Left ventricle myocardium inferior (tissue), 1 donor: ENCODE measurements around the gene TMEM171. TPM values are rescaled to one million over a fixed set of nuclear protein-coding genes. Genes with fewer than 3 reads are reported as not detected.

Experiments used
- DNase-seq: peaks from one replicate; pipeline ENCODE4 v3.0.0-alpha.2; 2020
- H3K27ac ChIP-seq: fragments of 200-600 bp; replicated peaks from 2 replicates; pipeline ENCODE4 v1.8.0; 2021
- H3K27me3 ChIP-seq: fragments of 200-600 bp; 2 replicates; pipeline ENCODE4 v1.8.0; 2021; ENCODE audit warnings: low read depth
- H3K36me3 ChIP-seq: fragments of 200-600 bp; 2 replicates; pipeline ENCODE4 v1.8.0; 2021
- H3K4me1 ChIP-seq: fragments of 200-600 bp; 2 replicates; pipeline ENCODE4 v1.8.0; 2021
- H3K4me3 ChIP-seq: fragments of 200-600 bp; 2 replicates; pipeline ENCODE4 v1.8.0; 2021; ENCODE audit warnings: mild to moderate bottlenecking, moderate library complexity
- H3K9me3 ChIP-seq: fragments of 200-600 bp; replicated peaks from 2 replicates; pipeline ENCODE4 v1.8.0; 2021
- intact Hi-C: fragments of 100-400 bp; cut with micrococcal nuclease; formaldehyde crosslinking; loops from one replicate; pipeline ENCODE4 v1.11.0; 2022
- total RNA-seq: library from RNA; stranded (reverse); fragmentation: NEBNext Ultra II Directional; extraction: Animal tissue kit (Norgen Biotek cat#: 25700); gene quantifications from one replicate; pipeline ENCODE4 v1.2.1, GENCODE V29; 2021
- TF ChIP-seq, protein P1 (sequence below): fragments of 200-600 bp; IDR thresholded peaks from 2 replicates; pipeline ENCODE4 v1.8.0; 2021; ENCODE audit warnings: antibody characterized with exemption, mild to moderate bottlenecking, borderline replicate concordance
- donor health status: DM: no; HTN: yes; CAD: no; lungs with severe emphysema.

TMEM171 gene
- total RNA-seq, 1 donor from 2014 or later = not detected

DNA sequence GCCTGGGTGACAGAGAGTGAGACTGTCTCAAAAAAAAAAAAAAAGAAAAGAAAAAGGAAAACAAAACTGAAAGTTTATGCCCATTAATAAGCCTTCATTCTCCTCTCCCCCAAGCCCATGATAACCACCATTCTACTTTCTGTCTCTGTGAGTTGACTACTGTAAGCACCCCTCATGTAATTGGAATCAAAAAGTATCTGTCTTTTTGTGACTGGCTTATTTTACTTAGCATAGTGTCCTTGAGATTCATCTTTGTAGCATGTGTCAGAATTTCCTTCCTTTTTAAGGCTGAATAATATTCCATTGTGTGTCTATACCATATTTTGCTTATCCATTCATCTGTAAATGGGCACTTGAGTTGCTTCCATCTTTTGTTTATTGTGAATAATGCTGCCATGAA, 14.0 kb upstream of the TMEM171 start:
- DNase-seq = no peak
- Histone ChIP-seq H3K4me3 (no peak overlapping the region), H3K4me1 (no peaks in the 10 kb centered on the region), H3K27ac (no peak overlapping the region), H3K36me3 (no peaks in the 10 kb centered on the region), H3K9me3 (peaks cover 22% of the 10 kb centered on the region), H3K27me3 (no peaks in the 10 kb centered on the region)
- TF ChIP-seq, protein P1, sequence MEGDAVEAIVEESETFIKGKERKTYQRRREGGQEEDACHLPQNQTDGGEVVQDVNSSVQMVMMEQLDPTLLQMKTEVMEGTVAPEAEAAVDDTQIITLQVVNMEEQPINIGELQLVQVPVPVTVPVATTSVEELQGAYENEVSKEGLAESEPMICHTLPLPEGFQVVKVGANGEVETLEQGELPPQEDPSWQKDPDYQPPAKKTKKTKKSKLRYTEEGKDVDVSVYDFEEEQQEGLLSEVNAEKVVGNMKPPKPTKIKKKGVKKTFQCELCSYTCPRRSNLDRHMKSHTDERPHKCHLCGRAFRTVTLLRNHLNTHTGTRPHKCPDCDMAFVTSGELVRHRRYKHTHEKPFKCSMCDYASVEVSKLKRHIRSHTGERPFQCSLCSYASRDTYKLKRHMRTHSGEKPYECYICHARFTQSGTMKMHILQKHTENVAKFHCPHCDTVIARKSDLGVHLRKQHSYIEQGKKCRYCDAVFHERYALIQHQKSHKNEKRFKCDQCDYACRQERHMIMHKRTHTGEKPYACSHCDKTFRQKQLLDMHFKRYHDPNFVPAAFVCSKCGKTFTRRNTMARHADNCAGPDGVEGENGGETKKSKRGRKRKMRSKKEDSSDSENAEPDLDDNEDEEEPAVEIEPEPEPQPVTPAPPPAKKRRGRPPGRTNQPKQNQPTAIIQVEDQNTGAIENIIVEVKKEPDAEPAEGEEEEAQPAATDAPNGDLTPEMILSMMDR = no peak
- intact Hi-C loops = no loop called here

DNA sequence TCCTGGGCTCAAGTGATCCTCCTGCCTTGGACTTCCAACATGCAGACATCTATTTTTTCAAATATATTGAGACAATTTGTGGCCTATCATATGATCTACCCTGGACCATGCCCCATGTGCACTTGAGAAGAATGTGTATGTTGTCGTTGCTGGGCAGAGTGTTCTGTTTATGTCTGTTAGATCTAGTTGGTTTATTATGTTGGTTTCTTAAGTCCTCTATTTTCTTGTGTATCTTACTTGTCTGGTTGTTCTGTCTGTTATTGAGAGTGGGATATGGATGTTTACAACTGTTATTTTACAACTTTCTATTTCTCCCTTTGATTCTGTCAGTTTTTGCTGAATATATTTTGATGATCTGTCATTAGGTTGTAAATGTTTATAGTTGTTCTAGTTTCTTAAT, 10.2 kb upstream of the TMEM171 start:
- no peaks in the 10 kb centered on the region for H3K4me1 ChIP-seq
- H3K36me3 ChIP-seq = no peaks in the 10 kb centered on the region
- peaks cover 22% of the 10 kb centered on the region for H3K9me3 ChIP-seq
- H3K4me3 ChIP-seq = no peak overlapping the region
- no peak overlapping the region for H3K27ac ChIP-seq
- no peak for DNase-seq
- peaks cover 4% of the 10 kb centered on the region for H3K27me3 ChIP-seq
- intact Hi-C loops = no loop called here
- TF ChIP-seq, protein P1 = no peak

DNA sequence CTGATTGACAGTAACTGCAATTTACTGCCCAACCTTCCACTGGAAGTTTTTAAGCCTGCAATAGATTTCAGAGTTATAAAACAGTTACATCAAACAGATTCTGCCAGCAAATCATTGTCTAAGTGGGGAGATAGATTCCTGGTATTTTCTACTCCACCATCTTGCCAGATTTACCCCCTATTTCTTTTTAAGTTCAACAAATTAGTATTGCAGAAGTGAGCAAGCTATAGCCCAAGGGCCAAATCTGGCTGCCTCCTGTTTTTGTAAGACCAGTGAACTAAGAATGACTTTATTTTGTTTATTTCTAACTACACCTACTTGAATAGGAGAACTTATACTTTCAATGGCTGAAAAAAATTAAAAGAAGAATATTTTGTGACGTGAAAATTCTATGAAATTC, 8.8 kb upstream of the TMEM171 start:
- no peaks in the 10 kb centered on the region for H3K4me1 ChIP-seq
- intact Hi-C loops = no loop called here
- H3K36me3 ChIP-seq = no peaks in the 10 kb centered on the region
- no peak overlapping the region for H3K27ac ChIP-seq
- no peak overlapping the region for H3K4me3 ChIP-seq
- DNase-seq = no peak
- peaks cover 22% of the 10 kb centered on the region for H3K9me3 ChIP-seq
- H3K27me3 ChIP-seq = peaks cover 10% of the 10 kb centered on the region
- TF ChIP-seq, protein P1 = no peak

DNA sequence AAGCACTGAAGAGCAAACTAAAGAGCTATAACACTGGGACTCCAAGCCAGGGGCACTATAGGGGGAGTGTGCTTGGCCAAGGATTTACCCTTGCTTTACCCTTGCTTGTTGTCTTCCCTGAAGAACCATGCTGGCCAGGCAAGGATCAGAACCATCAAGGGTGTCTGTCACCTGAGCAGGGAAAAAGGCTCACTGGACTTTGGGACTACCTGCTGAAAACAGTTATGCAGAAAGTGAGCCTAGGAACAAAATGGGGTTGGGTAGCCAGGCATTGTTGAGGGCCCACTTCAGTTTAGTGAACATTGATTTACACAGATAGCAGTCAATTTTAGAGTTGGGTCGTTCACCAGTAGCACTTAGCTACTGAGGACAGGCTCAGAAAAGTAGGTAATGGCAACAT, 8.0 kb upstream of the TMEM171 start:
- no peak overlapping the region for H3K4me3 ChIP-seq
- intact Hi-C loops = no loop called here
- H3K27ac ChIP-seq = no peak overlapping the region
- no peaks in the 10 kb centered on the region for H3K36me3 ChIP-seq
- H3K9me3 ChIP-seq = peaks cover 24% of the 10 kb centered on the region
- no peaks in the 10 kb centered on the region for H3K4me1 ChIP-seq
- DNase-seq = no peak
- TF ChIP-seq, protein P1 = no peak
- H3K27me3 ChIP-seq = peaks cover 11% of the 10 kb centered on the region

DNA sequence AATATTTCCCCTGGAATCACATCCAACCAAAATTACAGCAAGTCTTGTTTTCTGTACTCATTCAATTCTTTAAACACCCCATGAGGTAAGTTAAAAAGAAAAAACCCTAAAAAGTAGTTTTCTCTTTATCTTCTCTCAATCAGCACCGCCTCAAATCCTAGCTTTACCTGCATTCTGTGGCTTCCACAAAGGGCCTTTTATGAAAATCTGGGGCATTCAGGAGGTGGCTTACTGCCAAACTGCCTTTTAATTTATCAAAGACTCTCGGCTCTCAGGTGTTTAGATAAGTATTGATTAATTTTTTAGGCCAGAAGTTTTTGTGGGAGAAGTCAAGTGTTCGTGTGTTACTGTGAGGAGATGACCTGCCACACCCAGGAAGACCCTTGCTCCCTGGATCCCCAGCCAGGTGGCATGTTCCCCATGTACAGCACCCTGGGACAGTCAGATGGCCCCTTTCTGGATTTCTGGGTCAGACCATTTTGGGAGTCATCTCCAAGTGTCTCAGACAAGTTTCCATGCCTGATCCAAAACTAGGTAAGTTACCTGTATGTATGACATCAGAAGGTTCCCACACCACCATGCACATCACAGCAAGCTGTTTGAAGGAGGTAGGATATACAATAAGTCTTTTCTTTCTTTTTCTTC, 6.2 kb upstream of the TMEM171 start:
- Histone ChIP-seq H3K4me3 (no peak overlapping the region), H3K36me3 (no peaks in the 10 kb centered on the region), H3K27ac (no peak overlapping the region), H3K9me3 (peaks cover 11% of the 10 kb centered on the region), H3K4me1 (no peaks in the 10 kb centered on the region), H3K27me3 (peaks cover 15% of the 10 kb centered on the region)
- intact Hi-C loops = no loop called here
- TF ChIP-seq, protein P1 = no peak
- no peak for DNase-seq
